VCaP (cell line): Measurements from ENCODE around the gene TUSC2.
"Not testable (repeated sequence)": the region's sequence is repeated elsewhere in the genome, so short reads cannot be mapped to it uniquely, and the experiment has no call there.

Experiments used
- H3K27ac ChIP-seq: fragments of 450-650 bp; 2 replicates; pipeline ENCODE4 v1.5.1; 2017
- TF ChIP-seq, protein P1 (sequence below): fragments of 450-650 bp; conservative IDR thresholded peaks from 2 replicates; pipeline ENCODE4 v1.5.1; 2017; ENCODE audit warnings: mild to moderate bottlenecking, moderate library complexity

Gene TUSC2

DNA sequence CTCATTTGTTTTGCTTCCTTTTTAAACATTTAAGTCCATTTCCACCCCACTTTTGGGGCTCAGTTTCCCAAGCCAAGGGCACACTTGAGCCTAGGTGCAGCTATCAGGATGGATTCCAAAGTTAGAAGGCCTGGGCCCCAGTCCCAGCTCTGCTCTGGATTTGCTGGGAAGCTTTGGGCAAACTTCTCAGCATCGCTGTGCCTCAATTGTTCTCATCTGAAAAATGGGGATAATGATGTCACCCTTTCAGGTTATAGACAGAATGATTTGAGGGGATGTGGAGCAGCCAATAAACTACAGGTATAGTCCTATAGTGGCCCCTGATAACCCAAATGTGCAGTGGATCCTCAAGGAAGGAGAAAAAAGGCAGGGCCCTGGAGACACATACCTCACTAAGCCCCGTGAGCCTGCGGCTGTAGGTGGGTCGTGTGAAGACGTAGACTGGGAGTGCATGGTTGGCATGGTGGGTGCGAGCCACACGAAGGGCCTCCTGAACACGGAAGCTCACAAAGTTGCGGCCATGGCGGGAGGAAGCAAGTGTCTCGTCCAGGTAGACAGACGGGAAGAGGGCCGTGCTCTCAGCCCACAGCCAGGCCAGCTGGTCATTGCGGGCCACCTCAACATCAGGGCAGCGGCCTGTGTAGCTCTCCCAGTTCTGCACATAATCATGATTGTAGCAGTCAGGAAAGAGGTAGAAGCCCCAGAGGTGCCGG, 8.7 kb downstream of the TUSC2 start:
- TF ChIP-seq, protein P1, sequence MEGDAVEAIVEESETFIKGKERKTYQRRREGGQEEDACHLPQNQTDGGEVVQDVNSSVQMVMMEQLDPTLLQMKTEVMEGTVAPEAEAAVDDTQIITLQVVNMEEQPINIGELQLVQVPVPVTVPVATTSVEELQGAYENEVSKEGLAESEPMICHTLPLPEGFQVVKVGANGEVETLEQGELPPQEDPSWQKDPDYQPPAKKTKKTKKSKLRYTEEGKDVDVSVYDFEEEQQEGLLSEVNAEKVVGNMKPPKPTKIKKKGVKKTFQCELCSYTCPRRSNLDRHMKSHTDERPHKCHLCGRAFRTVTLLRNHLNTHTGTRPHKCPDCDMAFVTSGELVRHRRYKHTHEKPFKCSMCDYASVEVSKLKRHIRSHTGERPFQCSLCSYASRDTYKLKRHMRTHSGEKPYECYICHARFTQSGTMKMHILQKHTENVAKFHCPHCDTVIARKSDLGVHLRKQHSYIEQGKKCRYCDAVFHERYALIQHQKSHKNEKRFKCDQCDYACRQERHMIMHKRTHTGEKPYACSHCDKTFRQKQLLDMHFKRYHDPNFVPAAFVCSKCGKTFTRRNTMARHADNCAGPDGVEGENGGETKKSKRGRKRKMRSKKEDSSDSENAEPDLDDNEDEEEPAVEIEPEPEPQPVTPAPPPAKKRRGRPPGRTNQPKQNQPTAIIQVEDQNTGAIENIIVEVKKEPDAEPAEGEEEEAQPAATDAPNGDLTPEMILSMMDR, result no peak
- H3K27ac ChIP-seq, result peak overlapping the region; percentile 97

DNA sequence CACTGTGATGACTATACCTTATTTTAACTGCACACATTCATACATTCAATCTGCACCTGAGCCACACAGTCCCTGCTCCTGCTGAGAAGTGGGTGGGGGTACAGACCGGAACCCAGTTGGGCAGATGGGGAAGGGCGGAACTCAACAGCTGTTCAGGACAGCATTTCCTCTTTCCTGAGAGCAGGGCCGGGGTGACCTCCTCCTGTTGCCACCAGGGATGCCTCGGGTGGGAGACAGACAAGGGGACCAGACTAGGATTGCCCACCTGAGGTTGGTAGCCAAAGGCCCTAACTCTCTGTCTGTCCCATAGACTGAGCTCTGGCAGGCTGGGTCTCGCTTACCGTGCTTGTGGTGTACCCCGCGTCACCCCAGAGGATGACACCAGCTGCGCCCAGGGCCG, 9.4 kb downstream of the TUSC2 start:
- H3K27ac ChIP-seq, result peak overlapping the region; percentile 97; the same call in 1 of the 2 replicates
- TF ChIP-seq, protein P1, result no peak

DNA sequence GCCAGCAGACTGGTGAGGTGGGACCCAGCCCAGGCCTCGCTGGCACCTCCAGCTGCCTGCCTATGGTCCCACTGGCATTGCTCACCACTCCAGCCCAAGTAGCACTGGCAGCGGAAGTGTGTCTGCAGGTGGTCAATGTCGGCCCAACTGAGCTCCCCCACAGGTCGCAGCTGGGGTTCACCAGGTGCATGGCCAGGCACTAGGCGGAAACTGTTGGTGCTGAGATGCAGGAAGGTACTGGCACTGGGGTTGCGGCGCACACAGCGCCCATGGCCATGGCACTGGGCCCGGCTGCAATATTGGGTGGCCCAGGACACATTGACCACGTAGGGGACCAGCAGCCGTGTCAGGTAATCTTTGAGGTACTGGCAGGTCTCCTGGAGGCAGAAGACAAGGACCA, 9.9 kb downstream of the TUSC2 start:
- TF ChIP-seq, protein P1, result no peak
- H3K27ac ChIP-seq, result no peak overlapping the region; the same call in 1 of the 2 replicates

DNA sequence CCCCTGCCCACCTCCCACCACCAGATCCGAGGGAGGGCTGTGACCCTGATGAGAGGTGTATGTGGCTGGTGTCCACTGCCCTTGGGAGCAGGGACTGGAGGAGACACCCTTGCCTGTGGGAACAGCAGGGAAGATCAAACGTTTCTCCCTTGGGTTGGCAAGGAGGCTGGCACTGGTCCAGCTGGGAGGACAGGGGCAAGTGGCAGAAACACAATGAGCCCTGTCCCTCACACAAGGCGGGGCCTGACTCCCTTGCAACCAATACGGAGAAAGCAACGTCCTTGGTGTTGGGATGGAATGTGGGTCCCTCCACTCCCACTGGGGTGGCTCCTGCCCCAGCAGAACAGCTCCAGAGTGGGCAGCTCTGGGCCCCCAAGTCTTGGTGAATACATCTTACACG, 10.7 kb downstream of the TUSC2 start:
- H3K27ac ChIP-seq, result no peak overlapping the region
- TF ChIP-seq, protein P1, result no peak

DNA sequence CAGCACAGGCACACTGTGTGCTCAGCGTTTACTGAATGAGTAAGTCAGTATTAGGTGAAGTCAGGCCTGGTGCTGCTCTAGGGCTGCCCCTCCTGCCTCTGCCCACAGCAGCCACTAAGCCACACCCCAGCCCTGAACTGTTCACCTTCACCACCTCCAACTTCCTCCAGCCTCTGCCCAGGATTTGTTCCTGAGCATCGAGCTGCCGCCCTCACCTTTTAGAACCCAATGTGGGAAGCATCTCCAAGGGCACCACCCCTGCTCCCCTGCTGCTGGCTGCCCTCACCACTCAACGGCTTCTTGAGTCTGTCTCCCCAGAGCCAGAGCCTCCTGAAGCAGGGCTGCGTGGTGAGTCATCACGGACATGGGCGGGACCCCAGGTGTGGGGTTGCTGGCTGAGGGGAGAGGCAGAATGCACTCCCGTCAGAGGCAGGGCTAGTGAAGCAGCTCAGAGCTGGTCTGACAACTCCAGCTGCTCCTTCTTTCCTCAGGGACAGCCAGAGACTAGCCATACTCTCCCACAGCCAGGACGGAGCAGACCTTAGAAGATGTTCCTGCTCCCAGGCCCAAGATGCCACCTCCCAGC, 11.3 kb downstream of the TUSC2 start:
- TF ChIP-seq, protein P1, result no peak
- no peak overlapping the region for H3K27ac ChIP-seq

DNA sequence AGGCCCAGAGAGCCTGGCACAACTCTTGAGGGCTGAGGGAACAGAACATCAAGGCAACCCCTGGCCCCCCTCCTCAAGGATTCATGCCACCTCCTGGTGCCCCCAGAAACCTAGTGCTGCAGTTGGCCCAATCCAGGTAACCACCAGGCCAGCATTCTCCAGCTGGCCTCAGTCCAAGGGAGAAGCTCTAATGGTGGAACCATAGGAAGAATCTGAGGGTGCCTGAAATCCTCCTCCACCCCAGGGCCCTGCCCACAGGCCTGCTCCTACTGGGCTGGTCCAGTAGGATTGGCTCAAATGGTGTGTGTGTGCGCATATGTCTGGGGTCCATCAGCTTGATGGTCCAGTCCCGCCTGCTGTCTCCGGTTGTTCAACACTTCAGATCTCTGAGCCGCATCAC, 13.2 kb downstream of the TUSC2 start:
- H3K27ac ChIP-seq, result no peak overlapping the region
- TF ChIP-seq, protein P1, result no peak

DNA sequence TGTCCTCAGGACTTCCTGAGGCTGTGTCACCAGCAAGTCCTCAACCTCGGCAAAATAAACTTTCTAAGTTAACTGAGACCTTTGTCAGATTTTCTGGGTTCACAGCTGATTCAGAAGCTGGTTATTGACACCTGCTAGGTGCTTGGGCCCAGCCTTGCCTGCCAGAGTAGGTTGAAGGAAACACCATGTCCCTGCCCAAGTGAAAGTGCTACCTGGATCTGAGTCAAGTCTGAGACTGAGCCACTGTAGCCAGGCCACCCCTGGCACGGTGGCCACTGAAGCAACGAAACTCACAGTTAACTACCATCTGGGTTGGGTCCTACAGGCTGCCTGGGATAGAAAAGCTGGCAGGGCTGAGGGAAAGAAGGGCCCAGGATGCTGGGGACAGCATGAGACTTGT, 13.7 kb downstream of the TUSC2 start:
- TF ChIP-seq, protein P1, result no peak

DNA sequence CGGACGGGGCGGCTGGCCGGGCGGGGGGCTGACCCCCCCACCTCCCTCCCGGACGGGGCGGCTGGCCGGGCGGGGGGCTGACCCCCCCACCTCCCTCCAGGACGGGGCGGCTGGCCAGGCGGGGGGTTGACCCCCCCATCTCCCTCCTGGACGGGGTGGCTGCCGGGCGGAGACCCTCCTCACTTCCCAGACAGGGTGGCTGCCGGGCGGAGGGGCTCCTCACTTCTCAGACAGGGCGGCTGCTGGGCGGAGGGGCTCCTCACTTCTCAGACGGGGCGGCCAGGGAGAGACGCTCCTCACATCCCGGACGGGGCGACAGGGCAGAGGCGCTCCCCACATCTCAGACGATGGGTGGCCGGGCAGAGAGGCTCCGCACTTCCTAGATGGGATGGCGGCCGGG, 16.0 kb downstream of the TUSC2 start:
- not testable (repeated sequence) for H3K27ac ChIP-seq

More for the DNA sequence above, 13.7 kb downstream of the TUSC2 start:
- no peak overlapping the region for H3K27ac ChIP-seq
